ENCODE data around the gene LTN1. TPM values are rescaled to one million over a fixed set of nuclear protein-coding genes. Genes with fewer than 3 reads are reported as not detected.
"Not testable (repeated sequence)": the region's sequence is repeated elsewhere in the genome, so short reads cannot be mapped to it uniquely, and the experiment has no call there.

Gene LTN1
- 9.9 TPM for total RNA-seq

- ATAC-seq (peak; percentile 99), DNase-seq (ENCODE audit: low spot score) (peak; percentile 99)
These were observed at the start of gene LTN1 for GRCh38 chr21:28992526-28993292. Gene LTN1, minus strand, starts transcription at chr21:28992877. Its CDS starts 72 bp downstream, at chr21:28992805.

DNA sequence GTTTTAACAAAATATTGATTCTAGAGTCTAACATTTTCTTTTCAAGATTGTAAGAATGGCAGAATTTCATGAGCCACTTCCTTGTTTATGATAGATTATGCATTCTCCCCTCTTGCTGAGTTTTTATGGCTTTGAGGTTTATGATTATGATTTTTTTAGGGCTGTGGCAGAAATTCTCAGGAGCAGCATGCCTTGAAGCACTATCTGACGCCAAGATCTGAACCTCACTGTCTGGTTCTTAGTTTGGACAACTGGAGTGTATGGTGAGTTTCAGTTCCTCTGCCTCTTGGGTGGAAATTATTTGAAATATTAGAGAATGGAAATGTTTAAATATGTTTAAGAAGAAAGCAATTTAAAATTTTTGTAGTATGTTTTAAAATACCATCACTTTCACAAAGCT, 42.0 kb upstream of the LTN1 start:
- ATAC-seq, result no peak
- DNase-seq (ENCODE audit: low spot score), result no peak

- DNase-seq (ENCODE audit: low spot score) (no peak), ATAC-seq (no peak)
These were observed 41.2 kb upstream of the LTN1 start for GRCh38 chr21:29033871-29034270.

DNA sequence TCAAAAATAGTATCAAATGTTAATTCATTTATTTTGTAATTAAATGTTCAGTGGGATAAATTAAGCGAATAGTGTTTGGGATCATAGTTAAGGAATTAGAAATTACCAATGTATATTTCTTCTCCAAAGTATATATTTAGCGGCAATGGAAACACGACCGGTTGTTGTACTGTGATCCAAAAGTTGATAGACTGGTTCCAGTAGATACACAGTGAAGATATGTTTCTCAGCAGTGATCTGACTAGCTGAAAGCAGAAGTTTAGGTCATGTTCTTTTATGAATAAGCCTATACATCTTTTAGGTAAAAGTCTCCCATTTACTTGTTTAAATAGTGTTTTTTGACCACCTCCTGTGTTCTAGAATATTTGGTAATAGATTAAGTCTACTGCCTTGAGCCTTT, 40.6 kb upstream of the LTN1 start:
- ATAC-seq, result no peak

GRCh38 chr21:29030909-29031308, 38.2 kb upstream of the LTN1 start:
- DNase-seq (ENCODE audit: low spot score) (no peak), ATAC-seq (peak; percentile 60)

More for the DNA sequence above, 40.6 kb upstream of the LTN1 start:
- no peak for DNase-seq (ENCODE audit: low spot score)

DNA sequence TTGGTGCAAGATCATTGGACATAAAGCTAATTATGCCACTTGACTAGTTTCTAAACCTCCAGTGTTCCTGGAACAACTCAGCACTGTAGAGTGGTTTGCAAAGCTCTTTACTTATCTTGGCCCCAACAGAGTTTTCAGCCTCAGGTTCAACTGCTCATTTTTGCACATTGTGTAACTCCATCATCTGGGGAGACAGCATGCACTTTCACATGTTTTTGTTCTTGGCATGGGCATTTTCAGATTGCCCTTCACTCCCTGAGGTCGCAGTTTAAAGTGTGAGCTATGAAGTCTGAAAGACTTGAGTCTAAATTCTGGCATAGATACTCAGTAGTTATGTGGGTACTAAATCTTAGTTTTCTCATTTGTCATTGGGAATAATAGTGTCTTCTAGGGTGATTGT, 36.8 kb upstream of the LTN1 start:
- DNase-seq (ENCODE audit: low spot score) (peak; percentile 64), ATAC-seq (peak; percentile 53)

DNA sequence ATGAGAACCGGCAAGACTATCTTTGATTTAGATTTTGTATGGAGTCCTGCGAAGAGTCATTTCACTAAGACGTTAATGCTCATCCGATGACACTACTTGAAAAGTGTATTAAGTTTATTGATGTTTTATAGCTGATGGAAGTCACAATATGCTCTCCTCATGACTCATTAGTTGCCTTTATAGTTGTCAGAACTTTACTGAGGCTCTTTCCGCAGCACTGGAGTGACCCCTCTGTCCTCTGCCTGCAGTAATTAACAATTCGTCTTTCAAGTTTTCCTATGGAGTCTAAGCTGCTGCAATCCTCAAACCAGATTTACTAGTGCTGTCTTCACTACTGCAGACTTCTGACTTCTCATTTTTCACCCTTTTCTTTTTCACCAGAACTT, 32.6 kb upstream of the LTN1 start:
- no peak for DNase-seq (ENCODE audit: low spot score)
- ATAC-seq, result peak; percentile 13

DNA sequence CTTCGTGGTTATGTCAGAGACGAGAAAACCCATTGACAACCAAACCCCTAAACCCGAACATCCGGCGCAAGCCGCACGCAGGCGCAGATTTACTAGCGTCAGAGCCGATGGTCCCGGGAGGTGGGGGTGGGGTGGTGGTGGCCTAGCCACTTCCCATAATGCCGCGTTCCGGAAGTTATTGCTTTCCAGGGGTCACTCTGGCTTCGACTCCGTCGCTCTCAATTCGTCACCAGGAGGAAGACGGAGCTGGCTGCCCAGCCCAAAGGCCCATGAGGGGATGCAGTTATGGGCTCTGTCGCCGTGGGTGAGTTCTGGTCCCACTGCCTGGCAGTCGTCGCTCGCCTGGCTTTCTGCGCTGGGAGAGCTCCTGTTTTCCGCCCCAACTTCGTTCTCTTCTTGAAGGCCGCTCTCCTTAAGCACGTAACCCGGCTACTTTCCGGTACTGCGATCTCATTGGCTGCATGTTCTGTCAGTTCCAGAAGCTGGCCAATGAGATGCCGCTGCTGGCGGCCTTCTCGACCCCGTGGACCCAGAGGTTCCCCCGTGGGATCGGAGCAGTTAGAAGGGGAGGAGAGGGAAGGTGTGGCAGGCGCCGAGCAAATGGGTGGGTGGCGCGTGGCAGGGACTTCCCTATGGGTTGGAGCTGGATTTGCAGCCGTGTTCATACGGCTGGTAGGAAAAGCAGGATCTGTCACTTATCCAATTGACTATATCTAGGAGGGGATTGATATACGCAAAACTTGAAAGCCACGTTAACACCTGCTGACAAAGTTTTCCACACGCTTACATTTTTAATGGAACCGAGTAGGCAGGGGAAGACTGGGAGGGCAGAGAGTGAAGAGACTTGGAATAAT, 32.0 kb upstream of the LTN1 start, which contains the start of gene USP16:
Gene USP16 (plus strand): TSS at position 195 of the 854 bp plus-strand sequence. CDS start 3,246 bp downstream, outside the sequence.
- ATAC-seq (peak; percentile 92), DNase-seq (ENCODE audit: low spot score) (peak; percentile 99)

GRCh38 chr21:29022166-29022565, 29.5 kb upstream of the LTN1 start:
- DNase-seq (ENCODE audit: low spot score), result no peak
- ATAC-seq, result no peak

DNA sequence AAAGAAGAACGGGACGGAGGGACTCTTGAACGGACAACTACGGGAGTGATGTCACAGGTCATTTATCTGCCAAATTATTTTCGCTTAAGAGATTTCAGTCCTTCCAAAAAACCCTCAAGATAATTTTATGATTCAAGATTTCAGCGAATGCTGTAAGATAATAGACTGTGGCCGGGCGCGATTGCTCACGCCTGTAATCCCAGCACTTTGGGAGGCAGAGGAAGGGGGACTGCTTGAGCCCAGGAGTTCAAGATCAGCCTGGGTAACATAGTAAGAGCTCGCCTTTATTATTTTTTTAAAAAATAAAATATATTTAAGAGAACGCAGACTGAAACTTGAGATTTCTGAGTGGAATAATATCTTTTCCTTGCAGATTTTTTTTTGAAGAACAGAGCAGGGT, 25.9 kb upstream of the LTN1 start:
- DNase-seq (ENCODE audit: low spot score) (no peak), ATAC-seq (peak; percentile 16)

- DNase-seq (ENCODE audit: low spot score), result no peak
- no peak for ATAC-seq
These were observed 25.1 kb upstream of the LTN1 start for GRCh38 chr21:29017639-29018237.

GRCh38 chr21:29011236-29011635, 18.6 kb upstream of the LTN1 start:
- ATAC-seq; DNase-seq (ENCODE audit: low spot score): not testable (repeated sequence)

DNA sequence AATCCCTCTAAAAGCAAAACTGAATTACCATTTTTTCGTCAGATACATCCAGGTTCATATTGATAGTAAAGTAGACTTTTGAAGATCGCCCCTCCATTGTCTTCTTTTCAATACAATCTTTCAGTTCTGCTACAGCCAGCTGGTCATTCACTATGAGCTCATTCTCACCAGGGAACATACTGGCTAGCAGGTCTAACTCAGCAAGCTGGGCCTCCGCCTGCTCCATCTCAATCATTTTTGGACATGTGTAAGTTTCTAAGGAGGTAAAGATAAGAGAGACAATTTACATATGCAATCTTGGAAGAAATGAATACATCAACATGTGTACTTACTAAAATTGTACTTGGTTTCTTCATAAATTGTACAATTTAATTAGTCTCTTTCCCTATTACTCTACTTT, 15.7 kb upstream of the LTN1 start:
- no peak for DNase-seq (ENCODE audit: low spot score)
- ATAC-seq, result no peak

DNA sequence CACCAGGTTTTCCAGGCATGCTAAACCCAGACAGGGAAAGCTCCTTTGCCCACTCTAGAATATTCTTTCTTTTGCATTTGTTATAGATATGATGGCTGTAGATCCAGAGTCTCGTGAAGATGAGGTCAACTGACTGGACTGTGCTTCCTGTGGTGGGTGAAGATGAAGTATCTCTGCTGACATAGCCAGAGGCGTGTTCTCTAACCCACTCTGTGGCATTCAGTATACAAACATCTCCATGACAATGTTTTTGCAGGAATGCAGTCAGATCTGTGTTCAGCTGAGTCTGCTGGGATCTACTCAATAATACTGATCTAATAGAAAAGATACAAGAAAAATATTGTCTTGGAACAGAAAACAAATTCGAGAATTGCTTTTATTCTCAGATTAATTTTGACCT, 15.1 kb upstream of the LTN1 start:
- no peak for DNase-seq (ENCODE audit: low spot score)
- no peak for ATAC-seq

DNA sequence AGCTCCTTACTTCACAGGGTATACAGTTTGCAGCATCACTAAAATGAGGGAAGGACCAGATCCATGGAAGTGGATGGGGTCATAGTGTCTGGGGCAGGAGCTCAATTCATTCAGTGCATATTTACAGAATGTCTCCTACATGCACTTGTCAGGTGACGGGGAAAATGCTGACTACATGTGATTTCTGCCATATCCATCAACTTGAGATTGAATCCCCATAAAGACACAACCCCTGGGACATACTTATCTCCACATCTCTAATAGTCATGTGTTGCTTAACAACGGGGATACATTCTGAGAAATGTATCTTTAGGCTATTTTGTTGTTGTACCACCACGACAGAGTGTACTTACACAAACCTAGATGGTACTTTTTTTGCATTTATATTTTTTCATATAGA, 14.5 kb upstream of the LTN1 start:
- ATAC-seq (no peak), DNase-seq (ENCODE audit: low spot score) (no peak)

GRCh38 chr21:29005696-29006095, 13.0 kb upstream of the LTN1 start:
- no peak for DNase-seq (ENCODE audit: low spot score)
- ATAC-seq, result no peak

DNA sequence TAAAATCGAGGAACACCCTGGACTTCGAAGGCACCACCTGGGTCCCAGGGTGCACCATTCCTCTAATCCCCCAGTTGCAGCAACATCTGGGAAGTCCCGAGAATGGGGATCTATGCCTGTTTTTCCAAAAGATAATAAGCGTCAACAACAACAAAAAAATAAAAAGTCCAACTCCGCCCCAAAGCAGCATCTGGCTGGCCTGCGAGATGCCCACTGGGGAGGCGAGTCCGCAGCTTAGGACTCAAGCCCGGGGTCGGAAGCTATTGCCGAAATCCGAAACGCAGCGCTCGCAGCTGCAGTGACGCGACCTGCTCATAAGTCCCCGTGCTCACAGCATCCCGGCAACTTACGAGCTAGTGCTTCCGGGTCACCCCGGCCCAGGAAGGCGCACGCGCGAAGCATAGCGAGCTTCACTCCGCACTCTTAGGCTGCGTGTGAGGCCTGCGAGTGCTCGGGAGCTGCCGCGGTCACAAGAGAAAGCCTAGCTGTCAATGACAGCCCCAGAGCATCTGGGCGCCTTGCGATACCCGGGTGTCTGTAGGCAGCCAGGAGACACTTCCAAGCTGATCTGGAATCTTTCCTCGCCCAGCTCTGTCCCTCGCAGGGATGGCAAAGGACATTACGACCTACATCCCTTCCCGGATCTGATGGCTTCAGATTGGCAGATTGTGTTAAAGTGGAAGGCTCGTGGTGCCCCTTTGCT, 9.9 kb upstream of the LTN1 start:
- ATAC-seq (peak; percentile 100), DNase-seq (ENCODE audit: low spot score) (peak; percentile 97)

GRCh38 chr21:28993293-28993629, 584 bp upstream of the LTN1 start:
- ATAC-seq (no peak), DNase-seq (ENCODE audit: low spot score) (no peak)

DNA sequence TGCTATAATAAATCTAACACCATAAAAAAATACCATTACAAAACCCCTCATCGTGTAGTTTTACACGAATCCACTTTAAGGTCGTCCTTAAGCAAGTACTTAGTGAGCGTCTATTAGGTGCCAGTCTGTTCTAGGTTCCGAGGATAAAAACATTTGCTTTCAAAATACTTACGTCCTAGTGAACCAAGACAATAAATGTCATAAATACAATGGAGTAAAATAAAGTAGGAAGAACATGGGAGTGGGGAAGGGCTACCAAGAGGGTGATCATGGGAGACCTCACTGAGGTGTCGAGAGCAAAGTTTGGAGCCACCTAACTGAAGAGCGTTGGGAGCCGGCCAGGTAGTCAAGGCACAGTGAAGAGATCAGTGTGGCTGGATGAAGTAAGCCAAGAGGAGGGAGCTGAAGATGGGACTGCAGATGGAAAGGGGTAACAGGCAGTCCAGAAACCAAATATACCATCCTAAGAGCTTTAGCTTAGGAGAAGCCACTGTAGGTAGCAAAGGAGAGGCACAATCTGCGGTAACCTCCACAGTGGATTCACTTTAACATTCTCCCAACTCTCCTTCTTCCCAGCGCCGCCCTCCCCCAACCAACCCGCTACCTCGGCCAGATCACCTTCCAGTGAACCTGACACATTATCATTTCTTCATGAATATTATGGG, 684 bp downstream of the LTN1 start:
- no peak for DNase-seq (ENCODE audit: low spot score)

GRCh38 chr21:28988146-28988545, 4.5 kb downstream of the LTN1 start:
- not testable (repeated sequence) for ATAC-seq; DNase-seq (ENCODE audit: low spot score)

More for the DNA sequence above, 684 bp downstream of the LTN1 start:
- peak; percentile 19 for ATAC-seq

All from left lobe of liver (tissue), 2 donors.